SKM-1 (cell line): Measurements from ENCODE around the gene PPIF.
A peak's percentile ranks its signal among the peaks of the same experiment; 100 is the strongest.

Source experiments
- DNase-seq: peaks from one replicate; lab custom pipeline; 2025; ENCODE audit not compliant: unreplicated experiment; lab: John Stamatoyannopoulos, UW

PPIF gene

GRCh38 chr10:79347894-79348639 lies 798 bp downstream of the PPIF start:
- DNase-seq = peak; percentile 28

GRCh38 chr10:79348640-79348988 lies 1.3 kb downstream of the PPIF start:
- no peak for DNase-seq

- no peak for DNase-seq
These were observed 1.8 kb downstream of the PPIF start for GRCh38 chr10:79349072-79349491.

- DNase-seq = no peak
These were observed 2.6 kb downstream of the PPIF start for GRCh38 chr10:79349766-79350406.

- no peak for DNase-seq
These were observed 3.3 kb downstream of the PPIF start for GRCh38 chr10:79350407-79351154.

GRCh38 chr10:79351332-79351731 lies 4.1 kb downstream of the PPIF start:
- no peak for DNase-seq

- DNase-seq = no peak
These were observed 5.0 kb downstream of the PPIF start for GRCh38 chr10:79352035-79352877.

GRCh38 chr10:79353000-79353406 lies 5.7 kb downstream of the PPIF start:
- peak; percentile 6 for DNase-seq

GRCh38 chr10:79353726-79354125 lies 6.5 kb downstream of the PPIF start:
- DNase-seq = no peak

GRCh38 chr10:79354141-79354540 lies 6.9 kb downstream of the PPIF start:
- DNase-seq = no peak

- no peak for DNase-seq
These were observed 7.3 kb downstream of the PPIF start for GRCh38 chr10:79354615-79355014.

- DNase-seq = no peak
These were observed 8.2 kb downstream of the PPIF start for GRCh38 chr10:79355420-79356017.

GRCh38 chr10:79356104-79356503 lies 8.8 kb downstream of the PPIF start:
- peak; percentile 42 for DNase-seq

GRCh38 chr10:79357180-79357579 lies 9.9 kb downstream of the PPIF start:
- DNase-seq = no peak

GRCh38 chr10:79358811-79359210 lies 11.5 kb downstream of the PPIF start:
- DNase-seq = no peak

GRCh38 chr10:79359816-79360498 lies 12.7 kb downstream of the PPIF start:
- no peak for DNase-seq

- DNase-seq = no peak
These were observed 13.5 kb downstream of the PPIF start for GRCh38 chr10:79360499-79361342.

GRCh38 chr10:79361726-79362397 lies 14.6 kb downstream of the PPIF start:
- no peak for DNase-seq
